HEK293 (cell line): Measurements from ENCODE around the gene SKI.

Experiments used
- ELK4 ChIP-seq: IDR thresholded peaks from 2 replicates; pipeline ENCODE4 v1.6.1; 2011; ENCODE audit warnings: mild to moderate bottlenecking, low read depth, low read length, borderline replicate concordance
- GLI4 ChIP-seq: fragments of 450-650 bp; formaldehyde crosslinking; IDR thresholded peaks from 2 replicates; pipeline ENCODE4 v1.5.1; 2016; ENCODE audit warnings: missing biosample characterization, missing genetic modification characterization
- OSR2 ChIP-seq: fragments of 450-650 bp; formaldehyde crosslinking; IDR thresholded peaks from 2 replicates; pipeline ENCODE4 v1.5.1; 2016; ENCODE audit warnings: missing biosample characterization, missing genetic modification characterization
- PRDM10 ChIP-seq: fragments of 450-650 bp; formaldehyde crosslinking; IDR thresholded peaks from 2 replicates; pipeline ENCODE4 v1.5.1; 2016; ENCODE audit warnings: missing biosample characterization, missing genetic modification characterization
- SP2 ChIP-seq: fragments of 450-650 bp; formaldehyde crosslinking; IDR thresholded peaks from 2 replicates; pipeline ENCODE4 v1.5.1; 2016; ENCODE audit warnings: missing biosample characterization, missing genetic modification characterization
- ZBTB17 ChIP-seq: fragments of 450-650 bp; formaldehyde crosslinking; IDR thresholded peaks from 2 replicates; pipeline ENCODE4 v1.5.1; 2016; ENCODE audit warnings: missing biosample characterization, missing genetic modification characterization
- ZBTB7A ChIP-seq: fragments of 450-650 bp; formaldehyde crosslinking; IDR thresholded peaks from 2 replicates; pipeline ENCODE4 v1.5.1; 2016; ENCODE audit warnings: low read depth, missing biosample characterization, missing genetic modification characterization
- ZEB2 ChIP-seq: fragments of 450-650 bp; formaldehyde crosslinking; IDR thresholded peaks from 2 replicates; pipeline ENCODE4 v1.5.1; 2016; ENCODE audit warnings: missing biosample characterization, missing genetic modification characterization
- ZNF202 ChIP-seq: fragments of 450-650 bp; formaldehyde crosslinking; IDR thresholded peaks from 2 replicates; pipeline ENCODE4 v1.5.1; 2016; ENCODE audit warnings: missing biosample characterization, missing genetic modification characterization, borderline replicate concordance
- ZNF266 ChIP-seq: fragments of 450-650 bp; formaldehyde crosslinking; IDR thresholded peaks from 2 replicates; pipeline ENCODE4 v1.5.1; 2016; ENCODE audit warnings: missing biosample characterization, missing genetic modification characterization, low read depth
- ZNF292 ChIP-seq: fragments of 450-650 bp; formaldehyde crosslinking; IDR thresholded peaks from 2 replicates; pipeline ENCODE4 v1.5.1; 2016; ENCODE audit warnings: low read depth, missing biosample characterization, missing genetic modification characterization, borderline replicate concordance
- ZNF362 ChIP-seq: fragments of 450-650 bp; formaldehyde crosslinking; IDR thresholded peaks from 2 replicates; pipeline ENCODE4 v1.5.1; 2016; ENCODE audit warnings: missing biosample characterization, missing genetic modification characterization
- ZNF404 ChIP-seq: fragments of 450-650 bp; formaldehyde crosslinking; IDR thresholded peaks from 2 replicates; pipeline ENCODE4 v1.5.1; 2017; ENCODE audit warnings: missing biosample characterization, missing genetic modification characterization
- ZNF48 ChIP-seq: fragments of 450-650 bp; formaldehyde crosslinking; IDR thresholded peaks from 2 replicates; pipeline ENCODE4 v1.5.1; 2016; ENCODE audit warnings: missing biosample characterization, missing genetic modification characterization
- ZNF501 ChIP-seq: fragments of 450-650 bp; formaldehyde crosslinking; IDR thresholded peaks from 2 replicates; pipeline ENCODE4 v1.5.1; 2016; ENCODE audit warnings: missing biosample characterization, missing genetic modification characterization
- ZNF518A ChIP-seq: fragments of 450-650 bp; formaldehyde crosslinking; conservative IDR thresholded peaks from 2 replicates; pipeline ENCODE4 v1.5.1; 2016; ENCODE audit warnings: low read depth, missing biosample characterization, missing genetic modification characterization
- ZNF544 ChIP-seq: fragments of 450-650 bp; formaldehyde crosslinking; IDR thresholded peaks from 2 replicates; pipeline ENCODE4 v1.5.0; 2017; ENCODE audit warnings: missing biosample characterization, missing genetic modification characterization
- ZNF571 ChIP-seq: fragments of 450-650 bp; formaldehyde crosslinking; IDR thresholded peaks from 2 replicates; pipeline ENCODE4 v1.5.0; 2017; ENCODE audit warnings: missing biosample characterization, missing genetic modification characterization
- ZNF692 ChIP-seq: fragments of 450-650 bp; formaldehyde crosslinking; IDR thresholded peaks from 2 replicates; pipeline ENCODE4 v1.5.1; 2016; ENCODE audit warnings: missing biosample characterization, missing genetic modification characterization
- ZNF792 ChIP-seq: fragments of 450-650 bp; formaldehyde crosslinking; IDR thresholded peaks from 2 replicates; pipeline ENCODE4 v1.5.1; 2016; ENCODE audit warnings: missing biosample characterization, missing genetic modification characterization
- TF ChIP-seq, protein P1 (sequence below): fragments of 450-650 bp; formaldehyde crosslinking; IDR thresholded peaks from 2 replicates; pipeline ENCODE4 v1.5.1; 2017; ENCODE audit warnings: missing biosample characterization, missing genetic modification characterization
- TF ChIP-seq, protein P2 (sequence below): fragments of 450-650 bp; formaldehyde crosslinking; IDR thresholded peaks from 2 replicates; pipeline ENCODE4 v1.5.1; 2017; ENCODE audit warnings: missing biosample characterization, missing genetic modification characterization

SKI gene

DNA sequence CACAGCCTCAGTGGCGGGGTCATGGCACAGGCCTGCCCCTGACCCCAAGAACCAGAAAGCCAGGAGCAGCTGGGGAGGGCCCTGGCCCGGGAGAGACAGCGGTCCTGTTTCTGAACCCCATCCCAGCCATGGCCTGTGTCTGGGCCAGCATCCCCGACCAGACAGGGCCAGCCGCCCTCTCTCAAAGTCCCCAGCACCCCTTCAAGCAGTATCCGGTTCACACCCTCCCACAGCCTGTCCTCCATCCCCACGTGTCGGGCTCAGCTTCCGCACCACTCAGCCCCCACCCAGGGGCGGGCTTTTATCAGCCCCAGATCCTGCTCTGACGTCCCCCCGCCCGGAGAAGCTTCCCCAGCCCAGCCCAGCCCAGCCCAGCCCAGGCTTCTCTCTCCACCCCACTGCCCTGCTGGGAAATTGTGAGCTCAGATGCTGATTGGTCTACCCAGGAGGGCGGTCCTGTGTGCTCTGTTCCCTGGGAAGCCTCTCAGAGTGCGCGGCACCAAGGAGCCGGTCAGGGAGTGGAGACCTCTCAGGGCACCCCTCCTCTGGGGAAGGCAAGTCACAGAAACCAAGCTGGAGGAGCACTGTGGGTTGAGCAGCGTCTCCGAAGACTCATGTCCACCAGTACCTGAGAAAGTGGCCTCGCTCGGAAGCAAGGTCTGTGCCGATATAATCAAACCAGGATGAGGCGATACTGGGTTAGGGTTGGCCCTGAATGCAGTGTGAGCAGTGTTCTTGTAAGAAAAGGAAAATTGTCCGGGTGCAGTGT, 28.9 kb upstream of the SKI start (continued):
- TF ChIP-seq, protein P1, sequence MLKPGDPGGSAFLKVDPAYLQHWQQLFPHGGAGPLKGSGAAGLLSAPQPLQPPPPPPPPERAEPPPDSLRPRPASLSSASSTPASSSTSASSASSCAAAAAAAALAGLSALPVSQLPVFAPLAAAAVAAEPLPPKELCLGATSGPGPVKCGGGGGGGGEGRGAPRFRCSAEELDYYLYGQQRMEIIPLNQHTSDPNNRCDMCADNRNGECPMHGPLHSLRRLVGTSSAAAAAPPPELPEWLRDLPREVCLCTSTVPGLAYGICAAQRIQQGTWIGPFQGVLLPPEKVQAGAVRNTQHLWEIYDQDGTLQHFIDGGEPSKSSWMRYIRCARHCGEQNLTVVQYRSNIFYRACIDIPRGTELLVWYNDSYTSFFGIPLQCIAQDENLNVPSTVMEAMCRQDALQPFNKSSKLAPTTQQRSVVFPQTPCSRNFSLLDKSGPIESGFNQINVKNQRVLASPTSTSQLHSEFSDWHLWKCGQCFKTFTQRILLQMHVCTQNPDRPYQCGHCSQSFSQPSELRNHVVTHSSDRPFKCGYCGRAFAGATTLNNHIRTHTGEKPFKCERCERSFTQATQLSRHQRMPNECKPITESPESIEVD (tag by site-specific recombination): no peak
- TF ChIP-seq OSR2 (tag by site-specific recombination) (no peak), ZNF48 (tag by site-specific recombination) (no peak), ZNF571 (tag by site-specific recombination) (no peak), ZEB2 (tag by site-specific recombination) (no peak), ZBTB7A (no peak), ZNF292 (tag by site-specific recombination) (no peak), ZNF362 (tag by site-specific recombination) (no peak), GLI4 (tag by site-specific recombination) (no peak), SP2 (tag by site-specific recombination) (peak; percentile 84), ZNF202 (no peak), ZBTB17 (tag by site-specific recombination) (peak; percentile 77), ZNF404 (tag by site-specific recombination) (no peak), ZNF792 (tag by site-specific recombination) (no peak), ZNF266 (tag by site-specific recombination) (no peak), ELK4 (no peak), ZNF518A (tag by site-specific recombination) (no peak), ZNF692 (tag by site-specific recombination) (0 out of 2 replicates have a peak, but pooled peaks have one; percentile 14), PRDM10 (peak; percentile 33; the same call in 1 of the 2 replicates), ZNF501 (no peak), ZNF544 (tag by site-specific recombination) (no peak)
- TF ChIP-seq, protein P2, sequence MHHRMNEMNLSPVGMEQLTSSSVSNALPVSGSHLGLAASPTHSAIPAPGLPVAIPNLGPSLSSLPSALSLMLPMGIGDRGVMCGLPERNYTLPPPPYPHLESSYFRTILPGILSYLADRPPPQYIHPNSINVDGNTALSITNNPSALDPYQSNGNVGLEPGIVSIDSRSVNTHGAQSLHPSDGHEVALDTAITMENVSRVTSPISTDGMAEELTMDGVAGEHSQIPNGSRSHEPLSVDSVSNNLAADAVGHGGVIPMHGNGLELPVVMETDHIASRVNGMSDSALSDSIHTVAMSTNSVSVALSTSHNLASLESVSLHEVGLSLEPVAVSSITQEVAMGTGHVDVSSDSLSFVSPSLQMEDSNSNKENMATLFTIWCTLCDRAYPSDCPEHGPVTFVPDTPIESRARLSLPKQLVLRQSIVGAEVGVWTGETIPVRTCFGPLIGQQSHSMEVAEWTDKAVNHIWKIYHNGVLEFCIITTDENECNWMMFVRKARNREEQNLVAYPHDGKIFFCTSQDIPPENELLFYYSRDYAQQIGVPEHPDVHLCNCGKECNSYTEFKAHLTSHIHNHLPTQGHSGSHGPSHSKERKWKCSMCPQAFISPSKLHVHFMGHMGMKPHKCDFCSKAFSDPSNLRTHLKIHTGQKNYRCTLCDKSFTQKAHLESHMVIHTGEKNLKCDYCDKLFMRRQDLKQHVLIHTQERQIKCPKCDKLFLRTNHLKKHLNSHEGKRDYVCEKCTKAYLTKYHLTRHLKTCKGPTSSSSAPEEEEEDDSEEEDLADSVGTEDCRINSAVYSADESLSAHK: no peak
